NCI-H187 (cell line): ENCODE measurements around the gene ME3.
"Not testable (repeated sequence)": the region's sequence is repeated elsewhere in the genome, so short reads cannot be mapped to it uniquely, and the experiment has no call there.

ENCODE experiments used
- DNase-seq, 2 experiments: peaks; one replicate each; lab custom pipeline; 2025; lab: John Stamatoyannopoulos, UW

ME3 gene

DNA sequence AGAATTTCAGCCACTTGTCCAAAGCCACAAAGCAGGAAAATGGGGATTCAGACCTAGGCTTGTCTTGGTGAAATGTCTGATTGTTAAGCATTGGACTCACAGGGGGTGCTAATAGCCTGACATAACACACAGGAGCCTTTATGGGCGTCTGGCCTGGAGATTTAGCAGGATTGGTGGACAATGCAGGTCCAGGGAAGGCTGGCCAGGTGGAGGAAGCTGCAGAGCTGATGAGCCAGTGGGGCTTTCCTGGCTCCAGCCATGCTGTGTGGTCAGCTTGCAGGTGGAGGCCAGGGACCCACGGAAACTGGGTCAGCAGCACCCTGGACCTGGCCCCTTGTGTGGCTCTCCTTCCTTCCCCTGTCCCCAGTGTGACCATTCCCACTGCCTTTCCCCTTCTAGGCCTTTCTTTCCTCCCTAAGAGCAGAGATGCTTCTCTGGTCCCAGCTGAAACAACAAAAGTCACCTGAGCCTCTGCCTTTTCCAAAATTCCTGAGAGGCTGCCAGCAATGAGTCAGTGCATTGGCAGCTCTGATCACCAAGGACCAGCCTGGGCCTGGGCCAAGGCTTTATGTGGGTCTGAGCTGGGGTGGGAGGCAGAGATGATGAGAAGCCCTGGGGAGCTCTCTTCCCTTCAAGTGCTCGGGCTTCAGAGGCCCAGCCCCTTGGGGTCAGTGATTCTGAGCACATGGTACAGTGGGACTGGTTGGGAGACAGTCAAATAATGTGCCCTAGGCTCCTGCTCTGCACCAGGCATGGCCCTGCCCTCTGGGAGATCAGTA lies 212.5 kb downstream of the ME3 start:
- no peak for DNase-seq

DNA sequence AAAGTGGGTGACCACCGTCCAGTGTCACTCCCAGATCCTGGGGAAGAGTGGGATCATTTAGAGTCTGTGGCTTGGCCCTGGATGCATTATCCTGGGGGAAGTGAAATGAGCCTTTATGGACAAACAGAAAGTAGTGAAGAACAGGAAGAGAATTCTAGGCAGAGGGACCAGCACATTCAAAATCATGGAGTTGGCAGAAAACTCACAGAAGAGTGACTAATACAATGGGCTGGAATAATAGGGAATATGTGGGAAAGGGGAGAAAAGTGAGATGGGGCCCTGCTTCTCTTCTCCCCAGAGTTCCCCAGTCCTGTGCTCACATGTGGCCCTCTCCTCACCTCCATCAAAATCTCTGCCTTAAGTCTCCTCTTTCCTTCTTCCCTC lies 213.4 kb downstream of the ME3 start:
- DNase-seq: no peak

DNA sequence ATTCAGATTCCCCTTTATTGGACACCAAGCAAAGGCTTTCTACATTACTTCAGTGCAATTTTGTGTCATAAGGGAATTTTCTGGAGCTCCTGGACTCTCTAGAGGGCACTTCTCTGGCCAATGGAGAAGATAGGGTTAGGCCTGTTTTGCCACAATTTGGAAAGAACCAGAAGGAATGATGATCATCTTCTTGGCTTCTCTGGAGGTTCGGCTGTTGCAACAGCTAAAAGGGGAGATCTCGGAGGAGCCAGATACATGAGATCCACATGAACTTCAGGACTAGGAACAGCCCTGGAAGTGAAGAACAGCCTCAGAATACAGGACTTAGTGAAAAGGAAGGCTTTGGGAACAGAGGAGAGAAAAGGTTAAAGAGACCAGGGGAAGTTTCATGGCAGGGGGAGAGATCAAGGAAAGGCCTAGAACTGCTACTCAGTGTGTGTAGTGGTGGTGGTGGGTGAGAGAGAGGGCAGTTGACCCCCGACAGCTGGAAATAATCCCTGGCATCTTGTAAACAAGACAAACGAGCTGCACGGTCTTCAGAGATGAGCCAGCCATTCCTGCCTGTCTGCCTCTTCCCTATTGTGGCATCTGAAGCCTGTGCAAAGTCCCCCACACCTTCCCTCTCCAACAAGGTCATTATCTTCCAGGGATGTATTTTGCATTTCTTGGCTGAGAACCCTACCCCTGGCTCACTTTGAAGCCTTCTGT lies 214.0 kb downstream of the ME3 start:
- DNase-seq: no peak

DNA sequence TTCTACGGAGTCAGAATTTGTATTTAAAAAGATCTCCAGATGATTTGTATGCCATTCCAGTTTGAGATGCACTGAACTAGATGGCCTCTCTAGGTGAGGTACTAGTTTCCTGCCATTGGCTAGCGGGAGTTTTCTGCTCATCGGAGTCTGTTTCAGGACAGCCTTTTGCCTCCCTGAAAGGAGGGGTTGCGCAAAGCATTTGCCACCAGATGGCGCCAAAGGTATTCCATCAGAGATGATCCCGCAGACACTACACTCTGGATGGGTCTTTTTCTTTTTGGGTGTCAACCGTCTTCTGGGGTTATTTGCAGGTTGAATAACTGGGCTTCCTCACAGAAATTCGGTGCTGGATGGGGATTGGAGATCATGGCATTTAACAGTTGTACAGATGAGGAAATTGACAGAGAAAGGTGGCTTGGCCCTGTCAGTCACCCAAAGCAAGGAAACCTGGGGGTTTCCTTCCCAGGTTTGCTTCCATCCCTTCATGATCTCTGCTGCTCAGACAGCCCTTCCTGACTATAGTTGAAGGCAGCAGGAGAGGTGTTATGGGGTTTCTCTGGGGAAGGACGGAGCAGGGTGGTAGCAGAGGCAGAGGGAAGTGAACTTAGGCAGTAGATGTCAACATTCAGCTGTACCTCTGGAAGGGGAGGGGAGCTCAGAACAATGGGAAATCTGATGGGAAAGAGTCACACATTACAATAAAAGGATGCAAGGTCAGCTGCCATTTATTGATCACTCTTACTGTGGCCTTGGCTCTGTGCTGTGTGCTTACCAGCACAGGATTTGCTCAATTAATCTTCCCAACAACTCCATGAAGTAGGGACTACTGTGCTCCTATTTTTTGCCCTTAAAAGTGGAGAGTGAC lies 216.1 kb downstream of the ME3 start:
- DNase-seq: peak; percentile 44 to 55

DNA sequence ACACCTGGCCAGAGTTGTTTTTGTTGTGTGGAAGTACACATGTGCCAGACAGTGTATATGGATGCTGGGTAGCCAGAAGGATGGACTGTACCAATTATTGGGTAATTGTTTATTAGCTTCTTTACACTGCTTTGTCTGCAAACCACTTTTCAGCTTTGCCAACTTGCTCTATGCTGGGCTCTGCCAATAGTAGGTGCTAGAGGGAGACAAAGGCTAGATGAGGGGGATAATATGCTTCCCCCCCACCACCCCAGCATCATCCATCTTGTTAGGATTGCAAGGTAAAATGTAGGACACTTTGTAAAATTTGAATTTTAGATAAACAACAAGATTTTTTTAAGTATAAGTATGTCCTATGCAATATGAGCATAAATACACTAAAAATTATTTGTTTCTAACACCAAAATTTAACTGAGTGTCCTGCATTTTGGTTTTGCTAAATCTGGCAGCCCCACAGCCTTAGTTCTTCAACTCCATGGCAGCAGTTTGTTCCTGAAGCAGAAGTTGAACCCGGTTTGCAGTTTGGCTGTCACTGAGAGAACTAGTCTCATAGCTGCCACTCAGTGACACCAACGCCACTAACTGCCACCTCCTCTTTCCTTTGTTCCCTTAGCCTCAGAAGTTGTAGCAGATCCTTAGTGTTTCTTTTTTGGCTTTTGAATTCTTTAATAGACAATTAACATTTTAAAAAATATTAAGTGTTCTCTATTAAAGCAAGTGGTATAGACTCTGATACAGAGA lies 219.0 kb downstream of the ME3 start:
- DNase-seq: no peak

DNA sequence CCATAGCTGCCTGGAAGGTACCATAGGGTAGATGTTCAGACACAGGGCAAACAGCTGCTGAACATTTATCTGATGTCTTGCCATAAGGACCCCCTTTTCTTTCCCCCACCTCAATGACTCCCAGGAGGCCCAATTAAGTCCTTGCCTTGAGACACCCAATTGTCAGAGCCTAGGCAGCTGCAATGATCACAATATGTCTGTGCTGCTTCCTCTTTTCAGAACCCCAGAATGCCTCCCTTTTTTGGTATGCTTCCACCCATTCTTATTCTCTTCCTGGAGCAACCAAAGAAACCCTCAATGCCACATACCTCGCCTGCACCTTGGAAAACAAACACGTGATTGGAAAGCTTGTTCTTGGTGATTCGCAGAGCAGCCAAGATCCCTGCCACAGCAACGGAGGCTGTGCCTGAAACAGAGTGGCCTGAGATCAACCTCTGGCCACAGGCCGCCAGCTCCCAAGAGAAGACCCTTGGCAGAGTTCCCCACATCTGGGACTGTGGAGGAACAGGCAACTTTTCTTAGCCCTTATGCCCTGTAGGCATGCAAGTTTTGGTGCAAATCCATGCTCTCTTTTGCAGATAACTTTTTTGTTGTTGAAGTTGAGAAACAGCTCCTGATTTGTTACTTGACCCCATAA lies 222.3 kb downstream of the ME3 start:
- DNase-seq: no peak

DNA sequence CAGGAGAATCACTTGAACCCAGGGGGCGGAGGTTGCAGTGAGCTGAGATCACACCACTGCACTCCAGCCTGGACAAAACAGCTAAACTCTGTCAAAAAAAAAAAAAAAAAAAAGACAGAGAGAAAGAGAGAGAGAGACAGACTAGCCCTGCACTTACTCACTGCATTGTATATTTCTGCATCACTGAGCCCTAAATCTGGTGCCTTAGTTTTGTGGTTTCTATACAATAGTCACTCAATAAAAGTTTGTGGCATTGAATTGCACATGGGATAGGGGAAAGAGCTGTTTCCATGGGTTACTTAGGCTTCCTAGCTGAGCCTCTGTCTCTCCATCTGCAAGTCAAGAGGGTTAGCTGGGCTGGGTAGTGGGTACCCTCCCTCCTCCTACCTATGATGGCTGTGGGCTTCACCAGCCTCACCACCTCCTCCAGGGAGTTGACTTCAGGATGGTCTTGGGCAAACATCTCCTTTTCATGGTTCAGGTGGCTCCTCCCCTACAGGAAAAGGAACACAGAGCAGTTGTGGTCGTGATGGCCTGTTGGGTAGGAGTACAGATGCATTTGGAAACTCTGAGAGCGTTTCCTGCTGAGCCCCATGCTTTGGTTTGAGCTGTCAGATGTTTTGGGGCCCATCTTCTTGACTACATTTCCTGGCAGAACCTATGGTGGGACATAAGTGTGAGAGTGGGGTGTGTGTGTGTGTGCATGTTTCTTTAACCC lies 224.5 kb downstream of the ME3 start:
- DNase-seq: no peak

DNA sequence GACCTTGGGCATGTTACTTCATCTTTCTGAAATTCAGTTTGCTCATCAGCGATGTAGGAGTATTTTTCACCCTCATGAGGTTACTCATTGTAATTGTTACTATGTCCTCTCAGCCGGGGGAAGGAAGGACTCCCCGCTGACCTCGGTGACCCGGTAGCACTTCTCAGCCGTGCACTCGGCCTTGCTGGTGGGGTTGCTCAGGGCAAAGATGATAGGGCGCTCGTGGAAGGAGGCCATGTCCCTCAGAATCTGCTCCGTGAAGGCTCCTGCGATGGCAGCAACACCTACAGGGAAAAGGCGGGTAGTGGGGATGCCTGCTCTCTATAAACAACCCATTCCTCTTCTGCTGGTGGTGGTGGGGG lies 225.5 kb downstream of the ME3 start:
- no peak for DNase-seq

DNA sequence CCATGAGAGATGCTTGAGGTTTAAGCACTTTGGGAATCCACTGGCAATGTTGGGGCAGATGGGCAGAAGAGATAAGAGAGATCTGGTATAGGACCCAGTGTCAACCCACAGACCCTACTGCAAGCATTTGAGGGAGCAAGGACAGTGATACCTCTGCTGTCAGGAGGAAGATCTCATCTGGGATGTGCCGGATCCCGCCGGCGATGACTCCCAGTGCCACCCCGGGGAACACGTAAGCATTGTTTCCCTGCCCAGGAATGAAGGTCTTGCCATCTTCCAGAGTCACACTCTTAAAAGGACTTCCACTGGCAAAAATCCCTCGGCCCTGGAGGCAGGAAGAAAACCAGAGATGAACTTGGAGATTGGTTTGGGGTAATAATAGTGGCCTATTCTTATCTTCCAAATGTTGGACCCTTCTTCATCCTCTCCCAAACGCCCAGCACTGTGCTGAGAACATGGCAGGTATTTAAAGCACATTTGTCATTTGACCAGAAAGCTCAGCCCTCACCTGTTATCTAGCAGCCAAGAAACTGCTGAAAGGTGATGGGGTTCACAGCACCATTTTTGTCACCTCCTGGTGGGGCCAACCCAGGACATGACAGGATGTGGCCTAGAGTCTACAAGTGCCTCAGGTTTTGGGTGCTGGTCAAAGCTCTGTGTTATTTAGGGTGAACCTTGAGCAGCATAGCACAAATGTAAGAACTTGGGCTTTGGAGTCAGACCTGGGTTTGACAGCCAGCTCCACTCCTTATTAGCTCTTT lies 226.1 kb downstream of the ME3 start:
- DNase-seq: no peak

DNA sequence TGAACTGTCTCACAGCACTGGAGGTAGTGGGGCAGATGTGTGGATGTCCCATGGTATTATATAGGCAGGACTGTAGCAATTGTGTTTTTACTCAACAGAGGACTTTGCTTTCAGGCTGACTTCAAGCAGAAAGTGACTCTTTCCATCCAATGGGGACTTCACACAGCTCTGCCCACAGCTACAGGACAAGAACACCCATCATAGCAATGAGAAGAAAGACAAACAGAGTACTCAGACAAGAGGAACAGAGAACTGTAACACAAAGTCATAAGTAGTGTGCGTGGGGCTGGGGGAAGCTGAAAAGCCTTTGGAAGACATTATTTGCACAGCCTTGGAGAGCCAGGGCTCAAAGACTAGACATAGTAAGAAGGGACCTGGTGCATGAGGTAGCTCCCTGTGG lies 227.4 kb downstream of the ME3 start:
- no peak for DNase-seq

DNA sequence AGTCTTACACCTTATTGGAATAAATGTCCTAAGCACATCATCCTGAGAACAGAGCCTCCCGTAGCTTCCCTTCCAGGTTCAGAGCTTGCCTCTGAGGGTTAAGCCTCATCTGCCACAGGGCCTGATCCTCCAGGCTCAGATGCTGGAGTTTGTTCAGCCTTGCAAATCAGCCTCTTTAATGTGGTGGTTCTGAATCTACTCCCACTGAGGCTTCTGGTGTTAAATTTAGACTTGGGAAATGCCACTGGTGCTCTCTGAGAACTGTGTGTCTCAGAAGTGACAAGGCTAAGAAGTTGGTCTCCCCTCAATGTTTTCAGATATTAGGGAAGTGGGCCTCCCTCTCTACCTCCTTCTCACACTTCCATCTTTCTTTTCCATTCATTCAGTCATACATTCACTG lies 229.0 kb downstream of the ME3 start:
- DNase-seq: no peak

DNA sequence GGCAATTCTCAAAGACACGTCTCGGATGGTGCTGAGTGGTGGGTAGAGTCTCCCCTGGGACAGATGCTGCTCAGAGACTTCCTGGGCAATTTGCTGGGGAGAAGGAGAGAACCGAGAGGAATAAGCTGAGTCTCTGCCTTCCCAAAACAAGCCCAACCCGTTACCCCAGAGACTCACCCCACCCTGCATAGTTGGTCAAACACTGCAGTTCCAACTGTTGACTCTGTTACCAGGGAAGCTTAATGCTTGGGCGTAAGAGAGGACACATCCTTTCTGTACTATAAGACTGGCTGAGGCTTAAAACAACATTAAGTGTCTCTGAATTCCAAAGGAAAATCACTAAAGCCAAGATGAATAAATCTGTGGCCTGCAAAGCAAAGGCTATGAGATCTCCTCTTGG lies 229.6 kb downstream of the ME3 start:
- no peak for DNase-seq

DNA sequence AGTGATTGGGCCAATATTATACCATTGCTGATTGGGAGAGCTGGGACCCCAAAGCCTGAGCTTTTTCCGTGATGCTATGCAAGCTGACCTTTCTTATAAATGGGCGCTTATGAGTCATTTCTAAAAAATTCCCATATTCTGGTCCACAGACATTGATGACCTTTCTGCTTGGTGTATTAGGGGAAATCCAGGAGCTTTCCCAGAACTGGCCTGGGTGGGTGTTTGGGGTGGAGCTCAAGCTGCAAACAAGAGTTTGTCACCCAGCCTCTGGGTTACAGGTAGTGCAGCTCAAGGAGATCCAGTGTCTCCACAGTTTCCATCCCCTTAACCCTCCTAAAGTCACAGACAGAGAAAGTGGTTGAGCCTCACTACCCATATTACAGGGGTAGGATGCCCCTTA lies 230.0 kb downstream of the ME3 start:
- no peak for DNase-seq

DNA sequence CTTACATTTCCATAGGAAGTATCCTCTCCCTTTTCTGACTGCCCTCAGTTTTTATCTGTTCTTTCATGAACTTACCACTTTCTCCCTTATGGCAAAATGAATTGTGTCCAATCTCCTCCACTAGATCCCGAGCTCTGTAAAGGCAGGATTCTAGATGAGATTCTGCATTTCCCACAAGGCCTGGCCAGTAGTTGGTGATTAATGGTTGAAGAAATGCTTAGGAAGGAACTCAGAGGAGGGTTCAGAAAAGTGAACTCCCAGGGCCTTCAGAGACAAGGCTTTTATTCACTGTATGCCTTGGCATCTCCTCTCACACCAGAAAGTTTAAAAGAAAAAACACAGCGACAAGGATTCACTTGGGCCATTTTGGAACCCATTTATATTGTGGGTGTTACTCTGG lies 231.6 kb downstream of the ME3 start:
- no peak for DNase-seq

DNA sequence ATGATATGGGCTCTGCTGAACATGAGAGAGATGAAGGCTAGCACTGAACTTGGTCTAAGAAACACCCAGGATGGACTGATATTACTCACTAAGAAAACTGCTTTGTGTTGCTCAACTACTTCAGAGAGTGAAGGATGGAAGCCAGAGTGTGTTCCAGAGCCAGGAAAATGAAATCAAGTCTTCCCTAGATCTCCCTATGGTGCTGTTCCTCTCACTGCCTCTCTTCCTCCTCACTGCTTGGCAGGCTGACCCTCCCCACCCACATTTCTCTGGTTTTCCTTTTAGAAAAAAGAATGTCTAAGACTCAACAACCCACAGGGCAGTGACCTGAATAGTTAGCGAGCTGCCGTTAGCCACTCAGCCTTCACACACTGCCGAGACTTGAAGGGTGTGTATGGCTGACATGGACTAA lies 232.1 kb downstream of the ME3 start:
- DNase-seq: no peak

DNA sequence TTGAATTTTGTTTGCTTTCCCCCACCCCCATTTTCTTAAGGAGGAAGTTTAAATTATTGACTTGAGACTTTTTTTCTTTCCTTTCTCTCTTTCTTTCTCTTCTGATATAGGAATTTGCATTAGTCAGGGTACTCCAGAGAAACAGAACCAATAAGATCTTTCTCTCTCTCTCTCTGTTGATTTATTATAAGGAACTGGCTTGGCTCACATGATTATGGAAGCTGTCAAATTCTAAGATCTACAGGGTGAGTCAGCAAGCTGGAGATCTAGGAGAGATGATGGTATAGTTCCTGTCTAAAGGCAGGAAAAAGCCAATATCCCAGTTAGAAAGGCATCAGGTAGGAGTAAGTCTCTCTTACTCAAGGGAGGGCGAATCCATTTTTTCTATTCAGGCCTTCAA lies 233.7 kb downstream of the ME3 start:
- DNase-seq: no peak

DNA sequence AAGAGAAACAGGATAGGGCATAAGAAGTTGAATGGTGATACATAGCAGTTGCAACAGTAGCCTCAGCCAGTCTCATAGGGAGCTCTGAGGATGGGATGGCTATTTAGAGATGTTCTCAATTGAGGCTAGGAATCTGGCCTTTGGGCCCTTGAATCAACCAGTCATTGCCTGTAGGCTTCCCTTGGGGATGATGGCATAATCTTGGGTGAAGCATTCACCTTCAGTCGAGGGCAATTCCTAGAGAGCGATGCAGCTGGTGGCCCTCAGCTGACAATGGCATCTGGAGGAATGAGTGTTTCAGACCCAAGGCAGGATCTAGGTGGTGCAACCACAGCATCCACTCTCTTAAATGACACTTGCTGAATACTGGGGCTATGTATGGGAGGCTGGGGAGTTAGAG lies 236.7 kb downstream of the ME3 start:
- no peak for DNase-seq

DNA sequence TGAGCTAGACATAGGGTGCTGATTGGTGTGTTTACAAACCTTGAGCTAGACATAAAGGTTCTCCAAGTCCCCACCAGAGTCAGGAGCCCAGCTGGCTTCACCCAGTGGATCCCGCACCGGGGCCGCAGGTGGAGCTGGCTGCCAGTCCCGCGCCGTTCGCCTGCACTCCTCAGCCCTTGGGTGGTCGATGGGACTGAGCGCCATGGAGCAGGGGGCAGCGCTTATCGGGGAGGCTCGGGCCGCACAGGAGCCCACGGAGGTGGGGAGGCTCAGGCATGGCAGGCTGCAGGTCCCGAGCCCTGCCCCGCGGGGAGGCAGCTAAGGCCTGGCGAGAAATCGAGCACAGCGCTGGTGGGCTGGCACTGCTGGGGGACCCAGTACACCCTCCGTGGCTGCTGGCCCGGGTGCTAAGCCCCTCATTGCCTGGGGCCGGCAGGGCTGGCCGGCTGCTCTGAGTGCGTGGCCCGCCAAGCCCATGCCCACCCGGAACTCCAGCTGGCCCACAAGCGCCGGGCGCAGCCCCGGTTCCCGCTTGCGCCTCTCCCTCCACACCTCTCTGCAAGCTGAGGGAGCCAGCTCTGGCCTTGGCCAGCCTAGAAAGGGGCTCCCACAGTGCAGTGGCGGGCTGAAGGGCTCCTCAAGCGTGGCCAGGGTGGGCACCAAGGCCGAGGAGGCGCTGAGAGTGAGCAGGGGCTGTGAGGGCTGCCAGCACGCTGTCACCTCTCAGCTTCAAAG lies 238.9 kb downstream of the ME3 start:
- DNase-seq: not testable (repeated sequence)

DNA sequence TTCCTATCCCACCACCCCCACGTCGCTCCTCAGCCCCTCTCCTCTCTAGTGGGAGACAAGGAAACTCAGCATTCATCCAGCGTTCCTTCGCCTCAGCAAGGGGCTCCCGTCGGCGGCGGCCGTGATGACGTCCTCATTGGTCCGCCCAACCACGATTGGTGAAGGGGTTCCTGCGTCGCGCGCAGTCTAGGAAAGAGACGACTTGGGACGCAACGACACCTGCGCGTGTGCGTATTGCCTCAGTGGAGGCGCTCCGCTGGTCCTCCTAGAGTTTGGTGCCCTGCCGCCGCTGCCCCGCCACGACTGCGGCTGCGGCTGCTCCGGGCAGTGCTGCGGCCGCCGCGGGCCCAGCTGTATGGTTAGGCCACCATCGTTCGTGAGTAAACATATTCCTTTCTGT lies 241.2 kb downstream of the ME3 start:
- DNase-seq: no peak

DNA sequence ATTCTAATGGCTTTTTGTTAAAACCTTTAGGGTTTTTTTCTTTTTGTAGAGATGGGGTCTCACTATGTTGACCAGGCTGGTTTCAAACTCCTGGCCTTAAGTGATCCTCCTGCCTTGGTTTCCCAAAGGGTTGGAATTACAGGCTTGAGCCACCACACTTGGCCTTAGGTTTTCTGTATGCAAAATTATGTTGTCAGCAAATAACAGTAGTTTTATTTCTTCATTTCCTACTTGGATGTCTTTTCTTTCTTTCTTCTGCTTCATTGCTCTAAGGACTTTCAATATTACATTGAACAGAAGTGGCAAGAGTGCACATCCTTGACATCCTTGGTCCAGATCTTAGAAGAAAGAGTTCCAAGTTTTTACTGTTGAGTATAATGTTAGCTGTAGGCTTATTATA lies 245.0 kb downstream of the ME3 start:
- no peak for DNase-seq
